ENCODE data around the gene GLG1.
"Not testable (repeated sequence)": the region's sequence is repeated elsewhere in the genome, so short reads cannot be mapped to it uniquely, and the experiment has no call there.

GLG1 gene

GRCh38 chr16:74542911-74543578, 63.9 kb downstream of the GLG1 start:
- not testable (repeated sequence) for H3K27me3 ChIP-seq (ENCODE audit: control insufficient read depth, insufficient read depth, low read length, poor library complexity, severe bottlenecking); H3K36me3 ChIP-seq (ENCODE audit: control insufficient read depth, insufficient read depth, low read length); H3K4me3 ChIP-seq (ENCODE audit: insufficient read depth, low read depth, low read length); H3K4me1 ChIP-seq (ENCODE audit: control insufficient read depth, insufficient read depth, low read length); H3K27ac ChIP-seq (ENCODE audit: insufficient read depth, low read depth, low read length, poor library complexity, severe bottlenecking); H3K9me3 ChIP-seq (ENCODE audit: control insufficient read depth, low read length)
- WGBS, 2 experiments = 60 to 100% methylated on average over 1 of the region's 3 CpGs

- H3K9me3 ChIP-seq (ENCODE audit: control insufficient read depth, low read length); H3K4me1 ChIP-seq (ENCODE audit: control insufficient read depth, insufficient read depth, low read length); H3K27ac ChIP-seq (ENCODE audit: insufficient read depth, low read depth, low read length, poor library complexity, severe bottlenecking); H3K36me3 ChIP-seq (ENCODE audit: control insufficient read depth, insufficient read depth, low read length); H3K27me3 ChIP-seq (ENCODE audit: control insufficient read depth, insufficient read depth, low read length, poor library complexity, severe bottlenecking); H3K4me3 ChIP-seq (ENCODE audit: insufficient read depth, low read depth, low read length): not testable (repeated sequence)
- WGBS, 2 experiments = 89 to 92% methylated on average over 4 of the region's 6 CpGs
Observed at GRCh38 chr16:74540663-74541062, 66.3 kb downstream of the GLG1 start.

GRCh38 chr16:74538801-74539200, 68.1 kb downstream of the GLG1 start:
- not testable (repeated sequence) for H3K4me1 ChIP-seq (ENCODE audit: control insufficient read depth, insufficient read depth, low read length); H3K27ac ChIP-seq (ENCODE audit: insufficient read depth, low read depth, low read length, poor library complexity, severe bottlenecking); H3K27me3 ChIP-seq (ENCODE audit: control insufficient read depth, insufficient read depth, low read length, poor library complexity, severe bottlenecking); H3K4me3 ChIP-seq (ENCODE audit: insufficient read depth, low read depth, low read length); H3K36me3 ChIP-seq (ENCODE audit: control insufficient read depth, insufficient read depth, low read length); H3K9me3 ChIP-seq (ENCODE audit: control insufficient read depth, low read length)
- whole genome bisulfite sequencing, 2 experiments = no CpG with 5 or more reads among the region's 3 CpGs

GRCh38 chr16:74537746-74538145, 69.2 kb downstream of the GLG1 start:
- H3K27me3 ChIP-seq (ENCODE audit: control insufficient read depth, insufficient read depth, low read length, poor library complexity, severe bottlenecking); H3K4me1 ChIP-seq (ENCODE audit: control insufficient read depth, insufficient read depth, low read length); H3K9me3 ChIP-seq (ENCODE audit: control insufficient read depth, low read length); H3K27ac ChIP-seq (ENCODE audit: insufficient read depth, low read depth, low read length, poor library complexity, severe bottlenecking); H3K4me3 ChIP-seq (ENCODE audit: insufficient read depth, low read depth, low read length); H3K36me3 ChIP-seq (ENCODE audit: control insufficient read depth, insufficient read depth, low read length): not testable (repeated sequence)
- 96 to 100% methylated on average over 1 of the region's 1 CpG for WGBS, 2 experiments

GRCh38 chr16:74534650-74535049, 72.3 kb downstream of the GLG1 start:
- not testable (repeated sequence) for H3K36me3 ChIP-seq (ENCODE audit: control insufficient read depth, insufficient read depth, low read length); H3K9me3 ChIP-seq (ENCODE audit: control insufficient read depth, low read length); H3K4me1 ChIP-seq (ENCODE audit: control insufficient read depth, insufficient read depth, low read length); H3K27ac ChIP-seq (ENCODE audit: insufficient read depth, low read depth, low read length, poor library complexity, severe bottlenecking); H3K27me3 ChIP-seq (ENCODE audit: control insufficient read depth, insufficient read depth, low read length, poor library complexity, severe bottlenecking); H3K4me3 ChIP-seq (ENCODE audit: insufficient read depth, low read depth, low read length)
- 94 to 100% methylated on average over 3 of the region's 4 CpGs for WGBS, 2 experiments

- Histone ChIP-seq H3K27me3 (ENCODE audit: control insufficient read depth, insufficient read depth, low read length, poor library complexity, severe bottlenecking) (no peaks in the 10 kb centered on the region), H3K9me3 (ENCODE audit: control insufficient read depth, low read length) (no peaks in the 10 kb centered on the region), H3K4me1 (ENCODE audit: control insufficient read depth, insufficient read depth, low read length) (no peaks in the 10 kb centered on the region), H3K27ac (ENCODE audit: insufficient read depth, low read depth, low read length, poor library complexity, severe bottlenecking) (no peak overlapping the region), H3K4me3 (ENCODE audit: insufficient read depth, low read depth, low read length) (no peak overlapping the region), H3K36me3 (ENCODE audit: control insufficient read depth, insufficient read depth, low read length) (peaks cover 4% of the 10 kb centered on the region)
Observed at GRCh38 chr16:74524926-74525325, 82.0 kb downstream of the GLG1 start.

- Histone ChIP-seq H3K36me3 (ENCODE audit: control insufficient read depth, insufficient read depth, low read length) (peaks cover 4% of the 10 kb centered on the region), H3K27ac (ENCODE audit: insufficient read depth, low read depth, low read length, poor library complexity, severe bottlenecking) (no peak overlapping the region), H3K4me1 (ENCODE audit: control insufficient read depth, insufficient read depth, low read length) (no peaks in the 10 kb centered on the region), H3K9me3 (ENCODE audit: control insufficient read depth, low read length) (no peaks in the 10 kb centered on the region), H3K4me3 (ENCODE audit: insufficient read depth, low read depth, low read length) (no peak overlapping the region), H3K27me3 (ENCODE audit: control insufficient read depth, insufficient read depth, low read length, poor library complexity, severe bottlenecking) (no peaks in the 10 kb centered on the region)
- 96 to 100% methylated on average over 5 of the region's 5 CpGs for WGBS, 2 experiments
Observed at GRCh38 chr16:74524117-74524516, 82.8 kb downstream of the GLG1 start.

- H3K9me3 ChIP-seq (ENCODE audit: control insufficient read depth, low read length); H3K36me3 ChIP-seq (ENCODE audit: control insufficient read depth, insufficient read depth, low read length); H3K27ac ChIP-seq (ENCODE audit: insufficient read depth, low read depth, low read length, poor library complexity, severe bottlenecking); H3K4me1 ChIP-seq (ENCODE audit: control insufficient read depth, insufficient read depth, low read length); H3K27me3 ChIP-seq (ENCODE audit: control insufficient read depth, insufficient read depth, low read length, poor library complexity, severe bottlenecking); H3K4me3 ChIP-seq (ENCODE audit: insufficient read depth, low read depth, low read length): not testable (repeated sequence)
- 96 to 100% methylated on average over 3 of the region's 3 CpGs for WGBS, 2 experiments
Observed at GRCh38 chr16:74523706-74524105, 83.2 kb downstream of the GLG1 start.

GRCh38 chr16:74522160-74522559, 84.8 kb downstream of the GLG1 start:
- no peak overlapping the region for H3K4me3 ChIP-seq (ENCODE audit: insufficient read depth, low read depth, low read length)
- H3K4me1 ChIP-seq (ENCODE audit: control insufficient read depth, insufficient read depth, low read length) = no peaks in the 10 kb centered on the region
- H3K27me3 ChIP-seq (ENCODE audit: control insufficient read depth, insufficient read depth, low read length, poor library complexity, severe bottlenecking) = no peaks in the 10 kb centered on the region
- peaks cover 4% of the 10 kb centered on the region for H3K36me3 ChIP-seq (ENCODE audit: control insufficient read depth, insufficient read depth, low read length)
- H3K27ac ChIP-seq (ENCODE audit: insufficient read depth, low read depth, low read length, poor library complexity, severe bottlenecking) = no peak overlapping the region
- 92 to 94% methylated on average over 6 of the region's 6 CpGs for WGBS, 2 experiments
- H3K9me3 ChIP-seq (ENCODE audit: control insufficient read depth, low read length) = no peaks in the 10 kb centered on the region

GRCh38 chr16:74521691-74522090, 85.2 kb downstream of the GLG1 start:
- Histone ChIP-seq H3K36me3 (ENCODE audit: control insufficient read depth, insufficient read depth, low read length) (peaks cover 4% of the 10 kb centered on the region), H3K27me3 (ENCODE audit: control insufficient read depth, insufficient read depth, low read length, poor library complexity, severe bottlenecking) (no peaks in the 10 kb centered on the region), H3K27ac (ENCODE audit: insufficient read depth, low read depth, low read length, poor library complexity, severe bottlenecking) (no peak overlapping the region), H3K4me1 (ENCODE audit: control insufficient read depth, insufficient read depth, low read length) (no peaks in the 10 kb centered on the region), H3K4me3 (ENCODE audit: insufficient read depth, low read depth, low read length) (no peak overlapping the region), H3K9me3 (ENCODE audit: control insufficient read depth, low read length) (no peaks in the 10 kb centered on the region)
- WGBS, 2 experiments = 84 to 89% methylated on average over 4 of the region's 4 CpGs

- H3K27me3 ChIP-seq (ENCODE audit: control insufficient read depth, insufficient read depth, low read length, poor library complexity, severe bottlenecking); H3K9me3 ChIP-seq (ENCODE audit: control insufficient read depth, low read length); H3K4me3 ChIP-seq (ENCODE audit: insufficient read depth, low read depth, low read length); H3K4me1 ChIP-seq (ENCODE audit: control insufficient read depth, insufficient read depth, low read length); H3K36me3 ChIP-seq (ENCODE audit: control insufficient read depth, insufficient read depth, low read length); H3K27ac ChIP-seq (ENCODE audit: insufficient read depth, low read depth, low read length, poor library complexity, severe bottlenecking): not testable (repeated sequence)
- WGBS, 2 experiments = 100% methylated on average over 1 of the region's 1 CpG; no CpG with 5 or more reads in 1 of the 2 experiments
Observed at GRCh38 chr16:74518934-74519333, 88.0 kb downstream of the GLG1 start.
